Measurements from ENCODE around the gene YIPF6. TPM values are rescaled to one million over a fixed set of nuclear protein-coding genes. Genes with fewer than 3 reads are reported as not detected.
"Not testable (repeated sequence)": the region's sequence is repeated elsewhere in the genome, so short reads cannot be mapped to it uniquely, and the experiment has no call there.

The YIPF6 gene, protein sequence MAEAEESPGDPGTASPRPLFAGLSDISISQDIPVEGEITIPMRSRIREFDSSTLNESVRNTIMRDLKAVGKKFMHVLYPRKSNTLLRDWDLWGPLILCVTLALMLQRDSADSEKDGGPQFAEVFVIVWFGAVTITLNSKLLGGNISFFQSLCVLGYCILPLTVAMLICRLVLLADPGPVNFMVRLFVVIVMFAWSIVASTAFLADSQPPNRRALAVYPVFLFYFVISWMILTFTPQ
- 20.9 and 27.7 TPM in 2 replicates for total RNA-seq (2014; rRNA removed; shearing (Covaris generic))

- peak; percentile 77 for DNase-seq (ENCODE audit: low spot score)
Measured at GRCh38 chrX:68498508-68499379, at the start of gene YIPF6. Gene YIPF6 (plus strand): TSS chrX:68499051. CDS start chrX:68499067, 16 bp downstream.

DNA sequence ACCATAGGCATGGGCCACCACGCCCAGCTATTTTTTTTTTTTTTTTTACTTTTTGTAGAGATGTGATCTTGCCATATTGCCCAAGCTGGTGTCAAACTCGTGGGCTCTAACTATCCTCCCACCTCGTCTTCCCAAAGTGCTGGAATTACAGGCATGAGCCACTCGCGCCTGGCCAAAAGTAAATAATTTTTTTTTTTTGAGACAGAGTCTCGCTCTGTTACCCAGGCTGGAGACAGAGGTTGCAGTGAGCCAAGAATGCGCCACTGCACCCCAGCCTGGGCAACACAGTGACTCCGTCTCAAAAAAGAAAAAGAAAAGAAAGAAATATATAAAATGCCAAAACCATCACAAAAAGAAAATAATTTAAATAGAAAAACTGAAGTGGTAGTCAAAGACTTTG is 47.1 kb upstream of the YIPF6 start:
- DNase-seq (ENCODE audit: low spot score): no peak

DNA sequence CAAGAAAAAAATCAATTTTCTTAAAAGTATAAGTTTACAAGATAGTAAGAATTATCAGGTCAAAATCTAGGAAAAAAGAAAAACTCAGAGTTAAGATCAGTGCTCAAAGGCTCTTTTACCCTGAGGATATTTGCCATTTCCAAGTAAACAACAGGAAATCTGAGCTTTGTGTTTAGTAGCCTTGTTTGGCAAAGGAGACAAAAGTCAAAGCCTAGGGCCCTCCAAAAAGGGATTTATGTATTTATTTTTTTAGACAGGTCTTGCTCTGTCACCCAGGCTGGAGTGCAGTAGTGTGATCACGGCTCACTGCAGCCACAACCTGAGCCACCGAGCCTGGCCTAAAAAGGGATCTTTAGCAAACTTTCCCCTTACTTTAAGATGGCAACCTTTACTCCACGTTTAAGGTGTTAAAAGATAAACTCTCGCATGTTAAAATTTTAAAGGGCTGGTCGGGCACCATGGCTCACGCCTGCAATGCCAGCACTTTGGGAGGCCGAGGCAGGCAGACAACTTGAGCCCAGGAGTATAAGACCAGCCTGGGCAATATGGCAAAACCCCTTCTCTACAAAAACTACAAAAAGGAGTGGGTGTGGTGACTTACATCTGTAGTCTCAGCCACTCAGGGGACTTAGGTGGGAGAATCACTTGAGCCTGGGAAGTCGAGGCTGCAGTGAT is 44.2 kb upstream of the YIPF6 start:
- no peak for DNase-seq (ENCODE audit: low spot score)

GRCh38 chrX:68455151-68455510 is 43.7 kb upstream of the YIPF6 start:
- DNase-seq (ENCODE audit: low spot score): no peak

DNA sequence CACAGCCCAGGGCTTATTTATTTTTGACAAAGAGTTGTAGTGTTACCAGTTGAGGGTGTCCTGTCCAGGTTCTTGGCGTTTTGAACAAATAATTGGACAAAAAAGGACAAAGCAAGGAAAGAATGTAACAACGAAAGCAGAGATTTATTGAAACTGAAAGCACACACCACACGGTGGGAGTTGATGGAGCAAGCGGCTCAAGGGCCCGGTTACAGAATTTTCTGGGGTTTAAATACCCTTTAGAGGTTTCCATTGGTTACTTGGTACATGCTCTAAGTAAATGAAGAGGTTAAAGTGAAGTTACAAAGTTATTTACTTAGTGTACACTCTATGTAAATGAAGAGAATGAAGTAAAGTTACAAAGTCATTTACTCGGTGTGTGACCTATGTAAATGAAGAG is 37.8 kb upstream of the YIPF6 start:
- DNase-seq (ENCODE audit: low spot score): no peak

DNA sequence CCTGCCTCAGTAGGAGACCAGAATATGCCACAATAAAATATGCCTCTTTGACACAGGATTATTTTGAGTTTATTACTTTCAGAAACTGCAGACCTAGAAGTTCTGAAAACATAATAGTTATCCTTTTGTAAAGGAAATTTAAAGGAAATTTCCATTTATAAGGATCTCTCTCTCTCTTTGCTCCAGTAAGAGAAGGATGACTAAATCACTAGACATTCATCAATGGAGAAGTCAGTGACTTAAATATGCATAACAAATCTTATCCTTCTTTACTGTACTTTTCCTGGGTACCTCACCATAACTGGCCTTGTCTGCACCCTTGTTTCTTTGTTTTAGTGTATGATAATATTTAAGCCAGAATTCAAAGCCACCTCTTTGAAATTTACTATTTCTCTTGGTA is 37.3 kb upstream of the YIPF6 start:
- no peak for DNase-seq (ENCODE audit: low spot score)

DNA sequence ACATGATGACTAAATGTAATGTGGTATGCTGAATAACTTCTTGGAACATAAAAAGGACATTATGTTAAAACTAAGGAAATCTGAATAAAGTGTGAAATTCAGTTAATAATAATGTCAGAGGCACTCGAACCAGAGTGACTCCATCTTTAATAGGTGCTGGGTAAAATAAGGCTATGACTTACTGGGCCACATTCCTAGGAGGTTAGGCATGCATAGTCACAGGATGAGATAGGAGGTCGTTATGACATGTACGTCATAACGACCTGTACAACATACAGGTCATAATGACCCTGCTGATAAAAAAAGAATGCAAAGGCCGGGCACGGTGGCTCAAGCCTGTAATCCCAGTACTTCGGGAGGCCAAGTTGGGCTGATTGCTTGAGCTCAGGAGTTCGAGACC is 36.7 kb upstream of the YIPF6 start:
- DNase-seq (ENCODE audit: low spot score): no peak

DNA sequence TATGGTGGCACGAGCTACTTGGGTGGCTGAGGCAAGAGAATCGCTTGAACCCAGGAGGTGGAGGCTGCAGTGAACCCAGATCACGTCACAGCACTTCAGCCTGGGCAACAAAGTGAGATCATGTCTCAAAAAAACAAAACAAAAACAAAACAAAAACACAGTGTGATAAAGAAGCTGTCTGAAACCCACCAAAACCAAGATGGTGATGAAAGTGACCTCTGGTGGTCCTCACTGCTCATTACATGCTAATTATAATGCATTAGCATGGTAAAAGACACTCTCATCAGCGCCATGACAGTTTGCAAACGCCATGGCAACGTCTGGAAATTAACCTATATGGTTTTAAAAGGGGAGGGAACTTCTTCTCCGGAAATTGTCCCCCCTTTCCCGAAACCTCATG is 36.2 kb upstream of the YIPF6 start:
- peak; percentile 64 for DNase-seq (ENCODE audit: low spot score)

DNA sequence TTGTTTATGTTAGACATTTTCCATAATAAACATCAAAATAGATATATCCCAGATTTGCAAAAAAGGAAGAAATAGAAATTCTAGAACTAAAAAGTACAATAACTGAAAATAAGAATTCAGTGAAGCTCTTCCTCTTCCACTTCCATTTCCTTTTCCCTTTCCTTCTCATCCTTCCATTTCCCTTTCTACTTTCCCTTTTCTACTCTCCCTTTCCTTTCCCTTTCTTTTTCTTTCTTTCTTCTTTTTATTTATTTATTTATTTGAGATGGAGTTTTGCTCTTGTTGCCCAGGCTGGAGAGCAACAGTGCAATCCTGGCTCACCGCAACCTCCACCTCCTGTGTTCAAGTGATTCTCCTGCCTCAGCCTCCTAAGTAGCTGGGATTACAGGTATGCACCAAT is 35.0 kb upstream of the YIPF6 start:
- DNase-seq (ENCODE audit: low spot score): no peak

- DNase-seq (ENCODE audit: low spot score): no peak
Measured at GRCh38 chrX:68464796-68465195, 34.1 kb upstream of the YIPF6 start.

GRCh38 chrX:68480969-68481368 is 17.9 kb upstream of the YIPF6 start:
- no peak for DNase-seq (ENCODE audit: low spot score)

- not testable (repeated sequence) for DNase-seq (ENCODE audit: low spot score)
Measured at GRCh38 chrX:68486198-68486597, 12.7 kb upstream of the YIPF6 start.

- no peak for DNase-seq (ENCODE audit: low spot score)
Measured at GRCh38 chrX:68487254-68487653, 11.6 kb upstream of the YIPF6 start.

GRCh38 chrX:68487924-68488323 is 10.9 kb upstream of the YIPF6 start:
- DNase-seq (ENCODE audit: low spot score): no peak

DNA sequence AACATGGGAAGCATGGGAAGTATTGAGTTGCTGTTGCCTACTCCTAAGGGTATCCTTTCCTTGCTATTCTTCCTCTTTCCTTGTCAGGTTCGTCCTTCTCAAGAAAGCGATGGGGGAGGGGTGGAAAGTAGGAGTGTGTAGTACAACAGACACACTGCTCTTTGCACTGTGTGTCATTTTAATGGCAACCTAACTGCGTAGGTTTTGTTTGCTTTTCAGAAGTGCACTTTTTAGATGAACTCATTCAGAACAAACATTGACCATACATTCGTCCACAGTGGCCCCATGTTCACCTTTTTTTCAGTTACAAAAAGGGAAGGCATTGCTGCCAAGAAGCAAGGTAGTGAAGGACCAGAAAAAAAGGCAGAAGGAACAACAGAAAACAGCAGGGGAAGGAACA is 10.2 kb upstream of the YIPF6 start:
- peak; percentile 38 for DNase-seq (ENCODE audit: low spot score)

GRCh38 chrX:68490644-68491043 is 8.2 kb upstream of the YIPF6 start:
- DNase-seq (ENCODE audit: low spot score): peak; percentile 67

GRCh38 chrX:68492583-68492982 is 6.3 kb upstream of the YIPF6 start:
- no peak for DNase-seq (ENCODE audit: low spot score)

GRCh38 chrX:68493776-68494175 is 5.1 kb upstream of the YIPF6 start:
- not testable (repeated sequence) for DNase-seq (ENCODE audit: low spot score)

DNA sequence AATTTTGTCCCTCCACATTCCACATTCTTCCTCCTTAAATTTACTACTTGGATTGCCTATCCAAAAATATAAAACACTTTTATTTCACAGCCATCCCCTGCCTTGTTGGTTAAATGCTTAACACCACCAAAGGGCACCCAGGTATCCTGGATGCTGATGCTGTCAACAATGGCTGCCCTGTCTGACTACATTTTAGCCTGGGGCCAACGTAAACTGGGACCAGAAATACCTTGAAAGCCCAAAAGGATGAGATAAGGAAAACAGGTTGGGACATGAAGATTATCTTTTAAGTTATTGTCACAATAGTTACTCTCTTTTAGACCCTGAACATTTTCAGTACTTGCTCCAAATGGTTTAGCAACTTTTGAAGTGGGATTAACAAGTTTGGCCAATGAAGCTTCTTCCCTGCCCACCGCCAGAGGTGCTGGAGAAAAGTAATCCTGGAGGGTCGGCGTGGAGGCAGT is 775 bp upstream of the YIPF6 start:
- peak; percentile 61 for DNase-seq (ENCODE audit: low spot score)

DNA sequence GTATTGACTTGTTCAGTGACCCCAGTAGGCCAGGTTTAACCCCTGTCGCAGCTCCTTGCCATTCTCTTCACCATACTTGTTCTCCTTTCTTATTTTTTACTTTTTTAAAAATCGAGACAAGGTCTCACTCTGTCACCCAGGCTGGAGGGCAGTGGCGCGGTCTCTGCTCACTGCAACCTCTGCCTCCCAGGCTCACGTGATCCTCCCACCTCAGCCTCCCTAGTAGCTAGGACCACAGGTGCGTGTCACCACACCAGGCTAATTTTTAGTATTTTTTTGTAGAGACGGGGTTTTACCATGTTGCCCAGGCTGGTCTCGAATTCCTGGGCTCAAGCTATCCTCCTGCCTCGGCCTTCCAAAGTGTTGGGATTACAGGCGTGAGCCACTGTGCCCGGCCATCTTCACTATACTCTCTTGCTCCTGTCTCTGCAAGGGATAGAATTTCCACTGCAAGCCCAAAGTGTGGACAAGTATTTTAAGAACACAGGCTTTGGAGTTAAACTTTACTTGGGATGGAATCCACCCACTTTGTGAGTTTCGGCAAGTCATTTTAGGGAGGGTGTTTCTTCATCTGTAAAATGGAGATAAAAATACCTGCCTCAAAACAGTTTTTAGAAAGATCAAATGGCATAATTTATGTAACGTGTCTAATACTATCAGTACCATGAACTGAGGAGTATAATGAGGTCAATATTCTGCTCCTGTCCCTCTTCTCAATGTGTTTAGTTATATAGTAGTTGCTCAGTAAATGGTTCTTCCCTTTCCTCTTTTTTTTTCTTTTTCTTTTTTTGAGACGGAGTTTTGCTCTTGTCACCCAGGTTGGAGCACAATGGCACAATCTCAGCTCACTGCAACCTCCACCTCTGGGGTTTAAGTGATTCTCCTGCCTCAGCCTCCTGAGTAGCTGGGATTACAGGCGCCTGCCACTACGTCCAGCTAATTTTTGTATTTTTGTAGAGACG is 973 bp downstream of the YIPF6 start:
- no peak for DNase-seq (ENCODE audit: low spot score)

Measured in HT-29 (cell line).